Activated CD4-positive, alpha-beta T cell treated with anti-CD3 and anti-CD28 coated beads, Interleukin-2, Interleukin-4, amounts not matched to agents 100 ng/mL and 50 ng/mL, durations not matched to agents 16 hours and 8 hours (primary cell): ENCODE data around the gene SLC9A3.

Experiments used
- DNase-seq: peaks from one replicate; pipeline ENCODE4 v3.0.0-alpha.2; 2020; ENCODE audit warnings: low spot score

SLC9A3 gene

GRCh38 chr5:504326-505154 is 19.7 kb downstream of the SLC9A3 start:
- DNase-seq, result no peak

DNA sequence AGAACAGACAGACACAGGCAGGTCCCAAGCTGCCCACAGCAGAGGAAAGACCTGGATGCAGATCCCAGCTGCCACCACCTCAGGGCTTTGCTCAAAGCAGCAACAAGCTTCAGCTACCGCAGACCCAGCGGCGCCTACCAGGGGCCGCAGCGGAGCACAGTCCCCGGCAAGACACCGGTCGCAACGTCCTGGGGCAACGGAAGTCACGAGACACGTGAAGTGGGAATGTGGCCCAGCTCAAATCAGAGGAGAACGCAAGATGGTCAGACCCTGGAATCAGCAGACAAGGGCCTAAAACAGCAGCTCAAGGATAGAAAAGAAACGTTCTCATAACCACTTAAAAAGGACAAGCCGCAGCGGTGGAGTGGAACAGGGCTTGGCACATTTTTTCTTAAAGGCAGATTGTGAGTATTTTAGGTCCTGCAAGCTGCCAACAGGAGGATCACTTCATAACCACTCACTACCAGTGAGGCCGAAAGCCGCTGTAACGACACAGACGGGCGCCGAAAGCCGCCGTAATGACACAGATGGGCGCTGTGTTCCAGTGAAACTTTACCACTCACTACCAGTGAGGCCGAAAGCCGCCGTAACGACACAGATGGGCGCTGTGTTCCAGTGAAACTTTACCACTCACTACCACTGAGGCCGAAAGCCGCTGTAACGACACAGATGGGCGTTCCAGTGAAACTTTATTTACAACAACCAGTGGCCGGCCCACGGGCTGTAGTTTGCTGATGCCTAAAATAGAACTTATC is 21.7 kb downstream of the SLC9A3 start:
- no peak for DNase-seq

GRCh38 chr5:501831-502184 is 22.4 kb downstream of the SLC9A3 start:
- no peak for DNase-seq

- DNase-seq, result no peak
Measured at GRCh38 chr5:501105-501830, 23.0 kb downstream of the SLC9A3 start.

- DNase-seq, result no peak
Measured at GRCh38 chr5:500491-500890, 23.8 kb downstream of the SLC9A3 start.

DNA sequence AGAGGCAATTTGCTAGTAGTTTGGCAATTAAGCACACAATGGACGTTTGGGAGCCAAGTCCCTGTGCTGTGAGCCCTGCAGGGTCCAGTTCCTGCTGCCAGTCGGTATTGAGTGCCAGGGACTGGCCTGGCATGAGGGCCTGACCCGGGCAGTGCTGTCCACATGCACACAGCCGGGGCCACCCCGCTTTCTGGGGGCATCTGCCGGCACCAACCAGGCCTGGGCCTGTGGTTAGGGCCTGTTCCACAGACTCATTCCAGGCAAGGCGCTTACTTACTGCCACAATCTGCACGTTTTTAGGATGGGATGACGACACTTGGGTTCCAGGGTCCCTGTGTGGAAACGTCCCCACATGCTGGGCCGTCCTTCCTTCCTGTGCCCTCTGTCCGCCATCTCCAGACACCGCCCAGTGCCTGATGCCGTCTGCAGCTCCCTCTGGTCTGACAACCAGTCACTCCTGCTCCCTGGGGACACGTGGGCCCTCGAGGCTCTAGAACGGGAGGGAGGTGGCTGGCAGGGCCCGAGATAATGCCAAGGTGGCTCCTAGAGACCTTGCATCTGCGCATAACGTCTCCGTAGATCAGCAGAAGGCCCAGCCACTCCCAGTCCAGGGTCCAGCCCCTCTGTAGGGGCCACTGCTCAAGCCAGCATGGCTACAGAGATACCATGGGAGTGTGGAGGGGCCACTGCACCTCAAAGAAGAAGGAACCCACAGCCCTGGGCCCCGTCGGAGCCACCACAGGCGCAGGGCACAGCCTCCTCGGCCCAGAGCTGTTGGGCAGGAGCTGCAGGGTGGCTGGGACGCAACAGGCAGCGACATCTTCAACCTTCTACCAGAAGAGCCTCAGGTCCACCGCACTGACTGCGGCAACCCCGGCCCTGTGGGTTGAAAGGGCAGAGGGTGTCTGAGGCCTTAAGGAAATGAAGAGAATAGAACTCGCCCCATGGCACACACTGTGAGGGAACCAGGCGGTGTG is 24.7 kb downstream of the SLC9A3 start:
- DNase-seq, result no peak

DNA sequence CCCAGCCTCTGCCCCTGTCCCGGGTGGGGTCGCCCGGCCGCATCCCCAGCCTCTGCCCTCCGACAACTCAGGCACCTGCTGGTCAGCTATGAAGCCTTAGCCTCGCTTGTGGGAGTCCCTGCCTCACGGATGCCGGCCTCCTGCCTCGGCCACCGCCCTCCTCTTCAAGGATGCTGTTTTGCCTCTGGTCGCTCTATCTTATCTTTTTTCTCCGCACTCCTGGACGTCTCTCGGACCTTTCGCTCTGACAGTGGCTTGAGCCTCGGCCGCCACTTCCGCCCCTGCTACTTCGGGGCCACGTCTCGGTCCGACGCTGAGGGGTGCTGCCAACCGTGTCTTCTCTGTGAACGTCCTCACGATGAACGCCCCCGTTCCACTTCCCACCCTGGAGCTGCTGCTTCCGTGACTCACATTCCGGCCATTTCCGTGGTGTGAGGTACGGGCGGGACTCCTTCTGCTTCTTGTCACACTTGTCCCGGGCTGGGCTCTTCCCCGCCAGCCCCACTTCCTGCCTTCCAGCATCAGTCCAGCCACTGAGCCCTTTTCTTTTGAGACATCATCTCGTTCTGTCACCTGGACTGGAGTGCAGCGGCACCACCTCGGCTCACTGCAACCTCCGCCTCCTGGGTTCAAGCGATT is 26.3 kb downstream of the SLC9A3 start:
- no peak for DNase-seq

GRCh38 chr5:497090-497700 is 27.1 kb downstream of the SLC9A3 start:
- no peak for DNase-seq

GRCh38 chr5:496028-496427 is 28.2 kb downstream of the SLC9A3 start:
- DNase-seq, result no peak

DNA sequence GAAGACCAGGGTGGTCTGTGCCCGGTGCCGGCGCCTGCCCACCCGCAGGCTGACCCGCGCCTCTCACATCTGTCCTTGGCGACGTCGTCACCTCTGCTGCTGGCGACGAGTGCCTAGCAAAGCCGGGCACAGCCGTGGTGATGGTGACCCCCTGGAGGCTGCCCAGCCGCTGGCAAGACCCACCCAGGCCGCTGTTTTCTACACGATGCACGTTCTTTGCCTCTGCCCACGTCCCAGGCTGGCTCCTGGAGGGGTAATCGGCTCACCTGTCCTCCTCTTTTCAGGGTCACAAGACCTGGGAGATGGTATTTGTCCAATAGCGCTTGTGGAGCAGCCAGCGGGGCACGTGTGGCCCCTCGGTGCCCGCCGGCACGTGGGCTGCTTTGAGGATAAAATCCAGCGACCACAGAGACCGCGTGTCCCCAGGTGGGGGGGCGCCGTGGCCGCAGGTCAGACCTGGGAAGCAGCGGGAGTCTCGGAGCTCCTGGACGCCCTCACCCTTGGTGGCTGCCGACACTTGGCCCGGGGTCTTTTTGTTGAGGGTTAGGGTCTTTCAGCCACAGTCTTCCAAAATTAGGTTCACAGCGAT is 29.5 kb downstream of the SLC9A3 start:
- no peak for DNase-seq

GRCh38 chr5:493758-494157 is 30.5 kb downstream of the SLC9A3 start:
- DNase-seq, result no peak

- no peak for DNase-seq
Measured at GRCh38 chr5:493119-493701, 31.0 kb downstream of the SLC9A3 start.

GRCh38 chr5:492314-492893 is 31.8 kb downstream of the SLC9A3 start:
- DNase-seq, result no peak

GRCh38 chr5:491856-492155 is 32.4 kb downstream of the SLC9A3 start:
- no peak for DNase-seq

GRCh38 chr5:491119-491855 is 33.0 kb downstream of the SLC9A3 start:
- no peak for DNase-seq

- no peak for DNase-seq
Measured at GRCh38 chr5:490116-491106, 33.8 kb downstream of the SLC9A3 start.

DNA sequence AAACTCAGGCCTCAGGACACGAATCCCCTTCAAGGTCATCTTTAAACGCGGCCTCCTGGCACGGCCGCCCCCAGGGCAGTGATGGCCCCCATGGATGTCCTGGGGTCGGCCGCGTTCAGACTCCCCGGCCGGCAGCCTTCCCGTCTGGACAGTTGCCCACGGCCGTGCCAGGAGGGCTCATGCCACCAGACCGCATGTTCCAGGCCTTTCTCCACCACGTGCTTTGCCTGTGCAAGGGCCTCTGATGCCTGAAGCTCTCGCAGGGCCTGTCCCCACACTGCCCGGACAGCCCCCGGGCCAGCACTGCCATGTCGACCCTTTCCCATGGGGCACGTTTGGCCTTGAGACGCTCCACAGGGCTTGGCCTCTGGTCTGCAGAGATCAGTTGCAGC is 34.6 kb downstream of the SLC9A3 start:
- no peak for DNase-seq
